SIG-M5 (cell line): Measurements from ENCODE around the gene FILIP1L.

Experiments used
- DNase-seq: peaks from one replicate; lab custom pipeline; 2025; lab: John Stamatoyannopoulos, UW

FILIP1L gene

DNA sequence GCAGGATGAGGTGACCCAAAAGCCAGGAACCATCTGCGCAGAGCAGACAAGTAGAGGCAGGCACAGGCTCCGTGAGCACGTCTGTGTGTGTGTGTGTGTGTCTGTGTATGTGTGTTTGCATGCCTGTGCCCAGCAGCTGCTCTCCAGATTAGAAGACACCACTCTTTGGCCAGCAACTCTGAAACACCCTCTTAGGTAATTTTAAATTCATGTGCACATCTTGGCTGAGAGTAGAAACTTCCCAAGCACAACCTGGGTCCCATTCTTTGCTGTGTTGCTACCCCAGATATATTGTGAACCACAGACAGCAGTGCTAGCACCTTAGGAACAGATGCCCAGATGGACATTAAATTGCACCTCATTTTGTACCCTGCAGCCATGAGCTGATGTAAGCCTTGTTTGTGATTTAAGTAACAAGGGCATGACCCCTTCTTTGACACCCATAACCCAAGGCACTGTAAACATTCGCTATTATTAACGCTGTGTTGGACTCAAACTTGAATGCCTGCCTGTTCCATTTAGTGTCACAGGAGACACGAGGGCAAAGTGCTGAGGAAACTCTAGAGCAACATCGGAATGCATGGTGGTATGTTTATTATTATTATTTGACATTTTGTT, at the start of gene FILIP1L:
TSS of gene FILIP1L (minus strand) at position 89 of the 618 bp plus-strand sequence.
- no peak for DNase-seq

DNA sequence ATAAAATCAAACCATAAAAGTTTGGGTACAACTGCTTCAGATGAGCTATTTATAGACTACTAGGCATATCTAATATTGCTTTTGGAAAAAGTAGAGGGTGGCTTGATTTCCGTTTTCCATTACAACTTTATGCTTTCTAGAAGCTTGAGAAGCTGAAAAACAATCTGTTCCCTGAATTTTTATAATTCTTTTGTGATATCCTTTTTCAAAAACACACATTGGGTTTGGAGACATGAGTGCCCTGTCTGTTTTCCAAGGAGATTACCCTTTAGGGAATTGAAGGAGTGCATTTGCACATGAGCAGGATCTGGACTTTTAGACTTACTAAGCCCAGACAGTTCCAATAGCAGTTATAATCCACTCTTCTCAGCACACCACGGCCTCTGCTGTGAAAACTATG, 49.5 kb upstream of the FILIP1L start:
- no peak for DNase-seq

DNA sequence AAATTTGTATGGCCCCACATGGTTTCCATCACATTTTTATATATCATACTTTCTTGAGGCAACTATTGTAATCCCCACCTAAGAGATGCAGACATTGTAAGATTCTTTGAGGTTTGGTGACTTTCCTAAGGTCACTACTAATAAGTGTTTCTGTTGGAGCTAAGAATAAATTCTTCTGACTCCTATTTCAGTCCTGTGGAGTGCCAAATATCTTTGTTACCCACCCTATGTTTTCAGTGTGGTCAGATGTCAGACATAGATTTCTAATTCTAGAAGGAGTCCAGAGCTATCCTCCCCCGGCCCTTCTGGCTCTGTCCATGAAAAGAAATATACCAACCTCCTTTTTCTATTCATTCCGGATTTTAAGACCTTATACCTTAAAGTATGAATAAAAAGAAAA, 46.2 kb upstream of the FILIP1L start:
- DNase-seq = no peak

DNA sequence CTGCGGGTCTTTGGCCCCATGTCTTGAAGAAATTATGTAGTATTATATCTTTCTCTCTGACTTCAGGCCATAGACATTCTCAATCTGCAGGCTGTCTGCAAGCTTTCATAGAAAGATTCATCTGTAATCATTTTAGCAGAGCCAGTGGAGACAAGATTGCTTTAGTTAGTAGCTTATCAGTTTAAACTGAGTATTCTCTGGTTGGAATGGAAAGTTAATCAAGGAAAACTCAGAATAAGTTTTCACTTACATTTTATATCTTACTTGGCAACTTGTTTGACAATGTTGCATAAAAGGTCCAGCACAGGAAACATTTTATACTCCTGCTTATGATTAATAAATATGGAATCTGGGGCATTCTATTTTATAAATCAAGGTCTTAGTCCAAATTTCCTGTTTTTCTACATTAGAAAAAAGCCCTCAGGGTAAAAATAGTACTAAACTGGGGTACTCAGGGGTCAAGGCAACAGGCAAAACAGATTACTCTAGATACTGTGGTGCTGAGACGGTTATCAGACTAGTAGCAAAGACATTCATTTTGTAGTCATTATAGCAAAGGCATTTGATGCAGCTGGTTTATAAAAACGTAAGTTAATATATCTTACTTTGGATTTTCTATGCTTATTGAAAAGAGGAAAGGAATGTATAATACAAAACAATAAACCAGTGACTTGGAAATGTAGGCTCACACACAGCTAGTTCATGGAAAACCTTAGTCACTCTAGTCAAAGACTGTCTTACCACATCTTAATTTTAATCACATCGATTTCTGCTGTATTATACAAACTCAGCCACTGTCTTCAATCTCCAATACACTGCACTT, 45.2 kb upstream of the FILIP1L start:
- no peak for DNase-seq

DNA sequence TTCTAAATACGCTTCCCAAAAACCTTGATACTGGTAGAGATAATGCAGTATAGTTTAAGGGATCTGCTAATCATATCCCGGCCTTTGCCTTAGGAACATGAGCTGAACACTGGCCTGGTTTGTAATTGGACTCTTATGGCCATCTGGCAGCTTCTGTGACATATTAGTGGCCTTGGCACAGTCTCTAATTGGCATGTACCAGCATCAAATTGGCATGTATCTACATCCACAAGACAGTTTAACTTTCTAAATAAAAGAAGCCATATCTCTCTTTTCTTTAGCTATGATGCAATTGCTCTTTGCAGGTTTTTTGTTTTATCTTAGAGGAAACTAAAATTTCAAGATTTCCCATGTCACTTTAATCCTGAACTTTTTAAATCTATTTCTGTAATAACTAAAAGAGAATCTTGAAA, 44.6 kb upstream of the FILIP1L start:
- no peak for DNase-seq

DNA sequence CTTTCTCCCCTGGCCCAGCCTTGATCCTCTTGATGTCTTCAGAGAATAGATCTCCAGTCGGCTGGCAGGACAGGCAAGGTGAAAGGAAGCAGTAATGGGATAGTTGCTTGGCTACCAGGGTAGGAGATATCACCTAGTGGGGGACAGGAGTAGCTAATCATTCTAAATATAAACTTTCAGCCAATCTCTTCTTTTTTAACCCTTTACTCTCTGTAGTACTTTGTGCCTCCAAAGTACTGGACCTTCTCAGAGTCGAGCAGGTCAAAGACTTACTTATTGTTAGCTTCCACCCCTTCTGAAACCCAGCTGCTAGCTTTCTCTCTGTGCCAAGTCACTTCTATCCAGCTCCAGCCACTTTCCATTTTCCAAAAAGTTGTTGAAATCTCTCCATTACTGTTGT, 43.4 kb upstream of the FILIP1L start:
- DNase-seq = no peak

DNA sequence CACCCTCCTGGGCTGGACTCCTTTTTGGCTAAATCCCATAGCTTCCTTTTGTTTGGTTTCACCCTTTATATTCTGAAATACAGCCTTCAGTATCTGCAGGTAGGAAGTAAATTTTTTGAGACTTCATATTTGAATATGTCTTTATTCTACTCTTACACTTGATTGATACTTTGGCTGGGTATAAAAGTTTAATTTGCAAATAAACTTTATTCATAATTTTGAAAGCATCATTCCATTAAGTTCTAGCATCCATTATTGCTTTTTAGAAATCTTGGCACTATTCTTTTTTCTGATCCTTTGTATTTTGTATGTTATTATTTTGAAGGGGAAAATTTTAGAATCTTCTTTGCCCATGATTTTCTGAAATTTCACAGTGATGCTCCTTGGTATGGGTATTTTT, 41.3 kb upstream of the FILIP1L start:
- no peak for DNase-seq

DNA sequence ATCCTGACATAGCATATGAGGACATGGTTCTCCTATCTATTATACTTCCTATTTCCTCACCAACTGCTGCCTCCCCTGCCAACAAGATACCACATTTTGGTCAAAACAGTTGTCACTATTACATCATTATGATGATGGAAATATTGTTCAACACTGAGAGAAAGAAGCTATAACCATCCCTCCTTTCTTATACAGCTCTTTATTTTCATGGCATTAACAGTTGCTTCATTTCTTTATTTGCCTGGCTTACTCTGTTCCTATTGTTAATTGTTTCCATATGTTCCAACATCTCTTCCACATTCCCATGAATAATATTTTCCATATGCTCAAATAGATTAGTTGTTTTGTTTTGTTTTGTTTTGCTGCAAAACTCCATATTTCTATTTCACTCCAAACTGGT, 40.8 kb upstream of the FILIP1L start:
- DNase-seq = peak; percentile 6

DNA sequence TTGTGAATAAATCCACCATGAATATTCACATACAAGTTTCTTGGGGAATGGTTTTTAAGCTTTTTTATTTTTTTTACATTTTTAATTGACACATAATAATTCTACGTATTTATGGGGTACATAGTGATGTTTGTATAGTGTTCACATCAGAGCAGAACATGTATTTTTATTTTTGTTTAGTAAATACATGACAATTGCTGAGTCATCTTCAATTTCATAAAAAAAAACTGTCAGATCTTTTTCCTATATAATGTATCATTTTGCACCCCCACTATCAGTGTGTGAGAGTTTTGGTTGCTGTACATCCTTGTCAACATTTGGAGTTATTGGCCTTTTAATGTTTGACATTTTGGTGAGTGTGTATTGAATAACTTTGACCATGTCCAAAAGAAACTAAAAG, 39.9 kb upstream of the FILIP1L start:
- no peak for DNase-seq

DNA sequence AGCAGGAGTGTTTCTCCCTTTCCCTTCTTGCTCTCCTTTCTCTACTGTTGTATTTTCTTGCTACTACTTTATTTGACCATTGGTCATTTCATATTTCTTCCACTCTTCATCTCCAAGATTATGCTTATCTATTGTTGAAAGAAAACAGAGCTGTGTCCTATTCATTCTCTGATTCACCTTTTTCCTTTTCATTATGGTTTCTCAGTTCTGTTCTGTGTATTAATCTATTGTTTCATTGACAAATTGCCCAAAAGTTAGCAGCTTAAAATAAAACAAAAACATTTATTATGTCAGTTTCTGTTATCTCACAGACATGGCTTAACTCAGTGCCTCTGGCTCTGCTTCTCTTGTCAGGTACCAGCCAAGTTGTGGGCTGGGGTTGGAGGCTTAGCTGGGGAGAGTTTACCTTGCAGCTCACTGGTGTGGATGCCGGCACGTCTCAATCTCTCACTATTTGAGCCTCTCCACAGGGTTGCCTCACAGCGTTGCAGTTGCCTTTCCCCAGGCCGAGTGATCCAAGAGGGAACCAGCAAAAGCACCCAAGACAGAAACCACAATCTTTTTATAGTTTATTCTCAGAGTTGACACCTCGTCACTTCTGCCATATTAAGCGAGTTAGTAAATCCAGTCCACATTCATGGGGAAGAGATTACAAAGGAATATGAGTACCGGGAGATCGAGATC, 36.9 kb upstream of the FILIP1L start:
- DNase-seq = no peak

DNA sequence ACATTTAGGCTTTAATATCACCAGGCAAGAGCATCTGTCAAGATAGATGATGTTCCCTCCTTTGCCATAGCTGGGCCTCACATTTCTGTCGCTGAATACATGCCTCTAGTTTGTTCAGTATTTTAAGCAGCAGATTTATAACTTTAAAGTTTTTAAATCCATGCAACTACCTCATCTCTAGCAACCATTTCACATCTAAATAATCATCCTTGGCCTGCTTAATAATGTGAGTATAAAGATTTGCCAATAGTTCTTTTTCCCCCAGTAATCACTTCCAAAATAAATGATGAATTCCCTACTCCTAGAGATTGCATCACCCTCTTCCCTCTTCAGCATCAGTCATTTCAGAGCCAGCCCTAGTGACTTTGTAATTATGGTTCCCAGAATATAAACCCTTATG, 36.2 kb upstream of the FILIP1L start:
- DNase-seq = no peak

DNA sequence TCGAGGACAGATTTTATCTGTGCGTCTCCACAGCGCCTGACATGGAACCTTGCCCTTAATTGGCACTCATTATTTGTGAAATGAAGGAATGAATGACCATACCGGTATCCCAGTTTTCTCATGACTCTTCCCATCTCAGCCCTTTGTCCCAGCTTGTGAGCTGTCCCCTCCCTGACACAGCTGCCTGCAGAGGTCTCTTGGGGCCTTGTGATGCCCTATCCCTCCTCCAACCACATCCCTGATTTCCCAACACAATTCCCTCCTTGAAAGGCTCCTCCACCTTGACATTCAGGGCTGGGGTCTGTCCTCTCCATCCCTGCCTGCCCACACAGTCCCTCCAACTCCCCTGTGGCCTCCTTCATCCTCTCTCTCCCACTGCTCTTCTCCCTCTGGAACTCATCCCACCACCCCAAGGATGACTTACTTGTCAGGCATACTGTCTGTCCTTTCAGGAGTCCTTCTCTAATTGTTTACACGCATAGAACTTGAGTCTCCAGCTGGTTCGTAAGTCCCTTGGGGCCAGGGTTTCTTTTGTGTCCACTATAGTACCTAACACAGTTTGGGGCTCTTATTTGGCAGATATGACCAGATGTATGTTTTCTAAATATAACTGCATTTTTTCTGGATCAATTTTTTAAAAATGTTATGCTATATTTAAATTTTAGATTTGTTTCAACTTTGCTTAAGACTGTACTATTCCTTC, 35.6 kb upstream of the FILIP1L start:
- DNase-seq = no peak

DNA sequence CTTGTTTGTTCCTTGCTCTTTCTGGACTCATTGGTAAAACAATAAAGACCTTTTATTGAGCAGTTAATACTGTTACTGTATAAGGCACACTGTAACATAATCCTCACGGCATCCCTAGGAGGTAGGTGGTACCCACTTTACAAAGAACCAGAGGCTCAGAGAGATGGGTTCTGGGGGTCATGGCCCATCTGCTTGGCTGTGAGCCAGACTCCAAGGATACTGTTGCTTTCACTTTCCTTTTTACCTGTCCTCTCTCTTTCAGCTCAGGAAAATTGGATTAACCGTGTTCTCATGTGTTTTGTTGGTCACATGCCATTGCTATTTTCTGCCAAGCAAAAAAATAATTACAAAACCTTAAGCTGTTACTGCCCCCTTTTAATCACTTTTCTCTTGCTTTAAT, 34.8 kb upstream of the FILIP1L start:
- no peak for DNase-seq

DNA sequence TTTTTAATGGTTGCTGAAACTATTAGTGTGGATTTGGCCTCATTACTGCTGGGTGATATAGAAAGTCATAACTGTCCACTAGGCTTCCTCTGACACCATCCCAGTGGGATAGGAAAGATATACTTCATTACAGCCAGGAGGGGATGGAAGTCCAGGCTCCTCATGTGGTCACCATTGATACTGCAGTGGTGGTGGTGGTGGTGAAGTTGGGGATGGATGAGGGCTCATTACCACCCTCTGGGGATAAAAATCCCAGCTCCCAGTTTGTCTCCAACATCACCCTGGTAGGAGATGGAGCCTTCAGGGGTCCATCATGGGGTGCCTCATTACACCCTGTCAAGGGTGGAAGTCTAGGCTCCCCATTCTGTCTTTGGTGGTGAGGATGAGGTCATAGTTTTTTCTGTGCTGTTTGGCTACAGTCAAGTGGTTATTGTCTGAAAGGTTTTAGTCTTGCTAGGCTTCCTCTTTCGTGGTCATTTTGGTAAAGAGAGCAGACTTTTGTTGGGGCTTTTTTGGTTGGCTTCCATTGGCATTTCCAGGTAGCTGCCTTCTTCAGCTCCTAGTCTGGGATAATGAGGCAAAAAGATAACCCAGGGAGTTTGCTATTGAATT, 30.1 kb upstream of the FILIP1L start:
- DNase-seq = no peak

DNA sequence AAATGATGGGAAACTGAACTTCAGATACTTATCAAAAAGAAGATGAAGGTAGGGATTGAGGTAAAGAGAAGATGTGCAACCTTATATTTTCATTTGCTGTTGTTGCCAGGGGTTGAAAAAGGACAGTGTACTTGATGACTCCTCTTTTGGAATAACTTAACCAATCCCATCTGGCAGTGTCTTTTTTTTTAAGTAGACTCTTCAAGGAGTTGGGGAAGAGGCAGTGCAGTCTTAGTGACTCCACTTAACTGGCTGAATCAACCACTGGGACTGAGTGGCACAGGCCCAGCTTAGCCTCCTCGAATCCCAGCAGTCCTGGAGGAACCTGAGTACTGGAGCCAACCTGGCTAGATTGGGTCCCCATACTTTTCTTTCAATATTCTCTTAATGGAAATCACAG, 27.3 kb upstream of the FILIP1L start:
- no peak for DNase-seq

DNA sequence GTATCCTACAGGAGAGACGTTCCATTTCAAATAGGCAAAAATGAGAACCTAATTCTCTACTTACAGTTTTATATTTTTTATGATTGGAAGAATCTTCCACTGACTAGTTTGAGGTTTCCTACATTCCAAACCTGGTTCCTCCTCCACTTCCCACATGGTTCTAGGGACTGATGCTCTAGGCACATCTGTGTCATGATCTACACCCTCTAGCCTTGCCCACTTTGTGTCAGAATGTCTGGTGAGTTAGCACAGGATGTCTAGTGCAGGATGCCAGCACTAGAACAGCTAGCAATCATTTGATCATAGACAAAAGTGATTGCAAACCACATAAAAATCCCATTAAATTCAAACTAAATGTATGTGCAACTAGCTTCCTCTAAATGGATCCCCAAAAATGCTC, 26.7 kb upstream of the FILIP1L start:
- DNase-seq = no peak

DNA sequence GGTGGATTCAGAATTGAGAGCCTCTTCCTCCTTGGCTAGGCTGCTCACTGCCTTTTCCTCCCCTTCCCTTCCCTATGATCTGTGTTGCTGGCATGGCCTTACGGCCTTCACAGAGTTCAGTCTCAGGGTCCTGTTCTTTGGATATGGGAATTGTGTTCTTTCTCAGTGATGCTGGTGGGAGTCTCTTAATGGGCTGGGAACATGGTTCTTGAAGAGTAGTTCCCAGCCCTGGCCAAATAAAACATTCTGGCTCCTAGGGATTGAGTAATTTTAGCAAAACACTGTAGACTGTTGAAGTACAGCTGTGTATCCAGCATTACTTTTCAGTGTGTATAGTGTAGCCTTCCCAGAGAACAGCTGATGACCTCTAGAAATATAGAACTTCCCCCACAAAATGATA, 22.6 kb upstream of the FILIP1L start:
- no peak for DNase-seq

DNA sequence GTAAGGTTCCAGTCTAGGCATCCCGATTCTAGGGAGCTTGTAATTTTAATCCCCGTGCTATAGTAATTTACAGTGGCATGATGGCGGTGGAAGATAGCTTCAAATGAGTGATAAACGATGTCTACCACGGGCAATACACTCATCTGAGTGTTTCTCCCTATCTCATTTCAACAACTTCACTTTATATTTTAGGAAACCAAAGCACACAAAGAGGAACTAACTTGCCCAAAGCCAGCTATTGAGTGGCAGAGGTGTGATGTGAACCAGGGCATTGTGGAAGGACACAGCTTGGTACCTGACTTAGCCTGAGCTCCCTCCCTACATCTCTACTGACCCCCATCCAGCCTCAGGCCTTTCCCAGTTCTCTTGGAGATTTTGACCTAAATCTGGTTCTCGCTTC, 16.9 kb upstream of the FILIP1L start:
- DNase-seq = no peak

DNA sequence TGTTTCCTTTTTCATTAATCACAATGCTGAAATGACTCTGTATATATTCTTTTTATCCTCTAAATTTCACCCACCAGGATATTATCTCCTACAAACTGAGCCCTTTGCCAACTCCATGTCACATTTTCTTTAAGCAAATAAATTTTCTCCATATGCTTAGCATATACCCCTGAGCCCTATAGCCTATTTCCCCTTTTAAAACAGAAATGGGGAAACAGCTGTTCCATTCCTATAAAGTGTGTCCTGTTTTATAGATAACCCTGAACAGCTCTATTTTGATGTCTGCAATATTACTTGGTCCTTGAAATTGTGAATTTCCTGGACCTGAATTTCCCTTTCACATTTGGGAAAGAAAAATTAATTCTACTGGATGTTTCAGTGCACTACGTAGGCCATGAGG, 15.6 kb upstream of the FILIP1L start:
- no peak for DNase-seq

DNA sequence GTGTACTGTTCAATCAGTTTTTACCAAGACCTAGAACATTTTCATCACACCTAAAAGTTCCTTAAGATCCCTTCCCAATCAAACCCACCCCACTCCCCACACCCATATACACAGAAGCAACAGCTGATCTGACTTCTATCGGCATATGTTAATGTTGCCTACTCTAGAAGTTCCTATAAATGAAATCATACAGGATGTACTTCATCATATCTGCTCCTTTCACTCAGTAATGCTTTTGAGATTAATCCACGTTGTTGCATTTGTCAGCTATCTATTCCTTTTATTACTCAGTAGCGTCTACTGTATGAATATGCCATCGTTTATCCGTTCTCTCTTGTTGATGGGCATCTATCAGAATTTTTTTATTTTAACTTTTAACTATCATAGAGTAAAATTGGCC, 14.3 kb upstream of the FILIP1L start:
- no peak for DNase-seq

DNA sequence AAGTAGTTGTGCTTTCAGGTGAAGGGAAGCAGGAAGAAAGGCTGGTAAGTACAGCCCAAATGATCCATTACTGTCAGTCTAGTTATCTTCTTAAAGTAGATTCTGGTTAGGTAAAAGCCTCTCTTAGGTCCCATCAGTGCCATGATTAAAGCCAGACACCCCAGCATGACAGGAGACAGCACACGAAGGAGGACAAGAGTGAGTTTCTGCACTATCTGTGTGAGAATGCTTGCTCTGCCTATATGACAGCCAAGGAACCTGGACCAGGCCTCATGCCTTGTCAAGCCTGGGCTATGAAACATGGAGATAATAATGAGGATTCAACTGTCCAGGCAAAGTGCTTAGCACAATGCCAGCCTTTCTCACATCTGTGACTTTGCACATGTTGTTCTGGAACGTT, 13.5 kb upstream of the FILIP1L start:
- DNase-seq = no peak
